PC-3 (cell line): Measurements from ENCODE around the gene SLC13A2. TPM values are rescaled to one million over a fixed set of nuclear protein-coding genes. Genes with fewer than 3 reads are reported as not detected.

ENCODE experiments used
- ATAC-seq: fragments of 200-7000 bp; cut with Tn5 transposase; 2 replicates; pipeline ENCODE4 v1.9.1; 2020; ENCODE audit warnings: mild to moderate bottlenecking, moderate library complexity
- BruUV-seq: library from RNA; stranded (reverse); fragments of 400-500 nt; replicated peaks from 2 replicates; lab custom pipeline; 2021; lab: Mats Ljungman, UMichigan
- CTCF ChIA-PET: fragments of 300-600 bp; sonication (Branson Sonifier 250); formaldehyde crosslinking; loops from one replicate; lab custom pipeline; 2022; ENCODE audit warnings: antibody characterized with exemption; lab: Charles Lee
- POLR2A ChIA-PET: fragments of 300-600 bp; sonication (Branson Sonifier 250); formaldehyde crosslinking; loops from one replicate; lab custom pipeline; 2022; ENCODE audit warnings: antibody characterized with exemption; ENCODE audit not compliant: unreplicated experiment; lab: Charles Lee
- DNase-seq: peaks from one replicate; pipeline ENCODE4 v3.0.0-alpha.2; 2015
- H2AFZ ChIP-seq: fragments of 300-600 bp; sonication (generic); 2 replicates; pipeline ENCODE4 v1.6.0; 2016; ENCODE audit warnings: antibody characterized with exemption, low read length
- H3F3A ChIP-seq: fragments of 300-600 bp; sonication (generic); one replicate; pipeline ENCODE4 v1.6.0; 2017; ENCODE audit warnings: antibody characterized with exemption, low read length, control low read depth, mild to moderate bottlenecking; ENCODE audit not compliant: unreplicated experiment
- H3K27ac ChIP-seq: fragments of 300-600 bp; sonication (generic); 2 replicates; pipeline ENCODE4 v1.5.1; 2016; ENCODE audit warnings: mild to moderate bottlenecking, low read length
- H3K27me3 ChIP-seq: fragments of 300-600 bp; sonication (generic); 2 replicates; pipeline ENCODE4 v1.6.1; 2016; ENCODE audit warnings: low read length, mixed read lengths
- H3K36me3 ChIP-seq: fragments of 300-600 bp; sonication (generic); 2 replicates; pipeline ENCODE4 v1.6.1; 2016; ENCODE audit warnings: low read depth, mixed run types, low read length, mixed read lengths
- H3K4me1 ChIP-seq: fragments of 300-600 bp; sonication (generic); 2 replicates; pipeline ENCODE4 v1.5.1; 2016; ENCODE audit warnings: low read length; ENCODE audit not compliant: insufficient read depth
- H3K4me2 ChIP-seq: fragments of 300-600 bp; sonication (generic); 2 replicates; pipeline ENCODE4 v1.6.0; 2016; ENCODE audit warnings: low read length
- H3K4me3 ChIP-seq: fragments of 300-600 bp; sonication (generic); 2 replicates; pipeline ENCODE4 v1.5.1; 2016; ENCODE audit warnings: mild to moderate bottlenecking, low read length, mixed read lengths
- H3K79me2 ChIP-seq: fragments of 300-600 bp; sonication (generic); 2 replicates; pipeline ENCODE4 v1.6.1; 2017; ENCODE audit warnings: low read length, mixed read lengths
- H3K9ac ChIP-seq: fragments of 300-600 bp; sonication (generic); 2 replicates; pipeline ENCODE4 v1.6.0; 2016; ENCODE audit warnings: mild to moderate bottlenecking, low read length
- H3K9me2 ChIP-seq: fragments of 300-600 bp; sonication (generic); replicated peaks from 2 replicates; pipeline ENCODE4 v1.6.1; 2016; ENCODE audit warnings: mixed run types, low read length, mixed read lengths
- H3K9me3 ChIP-seq: fragments of 300-600 bp; sonication (generic); 2 replicates; pipeline ENCODE4 v1.6.1; 2016; ENCODE audit warnings: low read length, mixed read lengths
- H4K20me1 ChIP-seq: fragments of 300-600 bp; sonication (generic); 2 replicates; pipeline ENCODE4 v1.6.1; 2016; ENCODE audit warnings: low read length, mixed read lengths
- EZH2 ChIP-seq: fragments of 300-600 bp; sonication (generic); IDR thresholded peaks from one replicate; pipeline ENCODE4 v1.6.1; 2017; ENCODE audit warnings: antibody characterized with exemption, mild to moderate bottlenecking, low read length; ENCODE audit not compliant: unreplicated experiment
- EZH2phosphoT487 ChIP-seq: fragments of 300-600 bp; sonication (generic); IDR thresholded peaks from 2 replicates; pipeline ENCODE4 v1.6.1; 2018; ENCODE audit warnings: mild to moderate bottlenecking, antibody characterized with exemption, low read length, borderline replicate concordance
- intact Hi-C: fragments of 100-400 bp; cut with micrococcal nuclease; formaldehyde crosslinking; loops from 2 replicates; pipeline ENCODE4 v1.9.0; 2023
- total RNA-seq: library from RNA; depleted of rRNA; stranded (reverse); fragments of >200 nt; gene quantifications from 2 replicates; pipeline ENCODE4 v1.2.3, GENCODE V29; 2014
- TF ChIP-seq, protein P1 (sequence below): fragments of 300-600 bp; sonication (generic); conservative IDR thresholded peaks from 2 replicates; pipeline ENCODE4 v1.5.1; 2017; ENCODE audit warnings: antibody characterized with exemption, low read depth, mild to moderate bottlenecking, low read length

Gene SLC13A2
- total RNA-seq, 1 experiment from 2014 or later: not detected

- Histone ChIP-seq H3K9me2 (no peaks in the 10 kb centered on the region), H3K36me3 (no peaks in the 10 kb centered on the region), H3K4me2 (no peak overlapping the region), H3K9ac (no peak overlapping the region), H3K9me3 (no peaks in the 10 kb centered on the region), H3K79me2 (no peaks in the 10 kb centered on the region), H3K27me3 (no peaks in the 10 kb centered on the region), H4K20me1 (no peaks in the 10 kb centered on the region), H3K27ac (peak overlapping the region; percentile 12; the same call in 1 of the 2 replicates), H3K4me3 (no peak overlapping the region), H3F3A (no peaks in the 10 kb centered on the region), H3K4me1 (peaks cover 17% of the 10 kb centered on the region), H2AFZ (no peak overlapping the region)
- TF ChIP-seq EZH2: no peak
- TF ChIP-seq, protein P1, sequence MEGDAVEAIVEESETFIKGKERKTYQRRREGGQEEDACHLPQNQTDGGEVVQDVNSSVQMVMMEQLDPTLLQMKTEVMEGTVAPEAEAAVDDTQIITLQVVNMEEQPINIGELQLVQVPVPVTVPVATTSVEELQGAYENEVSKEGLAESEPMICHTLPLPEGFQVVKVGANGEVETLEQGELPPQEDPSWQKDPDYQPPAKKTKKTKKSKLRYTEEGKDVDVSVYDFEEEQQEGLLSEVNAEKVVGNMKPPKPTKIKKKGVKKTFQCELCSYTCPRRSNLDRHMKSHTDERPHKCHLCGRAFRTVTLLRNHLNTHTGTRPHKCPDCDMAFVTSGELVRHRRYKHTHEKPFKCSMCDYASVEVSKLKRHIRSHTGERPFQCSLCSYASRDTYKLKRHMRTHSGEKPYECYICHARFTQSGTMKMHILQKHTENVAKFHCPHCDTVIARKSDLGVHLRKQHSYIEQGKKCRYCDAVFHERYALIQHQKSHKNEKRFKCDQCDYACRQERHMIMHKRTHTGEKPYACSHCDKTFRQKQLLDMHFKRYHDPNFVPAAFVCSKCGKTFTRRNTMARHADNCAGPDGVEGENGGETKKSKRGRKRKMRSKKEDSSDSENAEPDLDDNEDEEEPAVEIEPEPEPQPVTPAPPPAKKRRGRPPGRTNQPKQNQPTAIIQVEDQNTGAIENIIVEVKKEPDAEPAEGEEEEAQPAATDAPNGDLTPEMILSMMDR: no peak
- TF ChIP-seq EZH2phosphoT487: no peak
- intact Hi-C loops: no loop called here
- no peak for DNase-seq
- POLR2A ChIA-PET: no interaction called here
- BruUV-seq: no TSS peak
- CTCF ChIA-PET: no interaction called here
- ATAC-seq: peak; percentile 36
Measured at GRCh38 chr17:28533091-28533807, 59.8 kb downstream of the SLC13A2 start.

DNA sequence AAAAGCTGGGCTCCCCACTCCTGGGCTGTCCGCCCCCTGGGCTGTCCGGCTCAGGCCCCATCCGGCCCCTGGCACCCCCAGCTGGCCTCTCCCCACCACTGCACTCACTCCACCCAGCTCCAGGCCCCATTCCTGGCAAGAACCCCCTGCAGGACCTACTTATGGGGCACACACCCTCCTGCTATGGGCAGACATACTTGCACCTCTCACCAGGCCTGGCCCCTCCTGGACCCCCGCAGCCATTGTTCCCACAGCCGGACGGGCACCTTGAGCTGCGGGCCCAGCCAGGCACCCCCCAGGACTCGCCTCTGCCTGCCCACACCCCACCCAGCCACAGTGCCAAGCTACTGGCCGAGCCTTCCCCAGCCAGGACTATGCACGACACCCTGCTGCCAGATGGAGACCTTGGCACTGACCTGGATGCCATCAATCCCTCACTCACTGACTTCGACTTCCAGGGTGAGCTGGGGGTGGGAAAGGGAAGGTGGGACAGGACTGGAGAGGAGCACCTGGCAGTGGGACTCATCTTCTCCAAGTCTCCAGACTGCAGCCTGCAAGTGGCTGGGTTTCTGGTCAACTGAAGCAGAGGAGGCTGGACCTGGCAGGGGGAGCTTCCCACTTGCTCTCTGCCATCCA lies 61.4 kb downstream of the SLC13A2 start:
- DNase-seq (no peak), ATAC-seq (no peak)
- CTCF ChIA-PET: no interaction called here
- H3K9me2 ChIP-seq: no peaks in the 10 kb centered on the region
- H3K36me3 ChIP-seq: no peaks in the 10 kb centered on the region
- H3K9ac ChIP-seq: no peak overlapping the region
- POLR2A ChIA-PET: no interaction called here
- no peaks in the 10 kb centered on the region for H3F3A ChIP-seq
- H4K20me1 ChIP-seq: no peaks in the 10 kb centered on the region
- no TSS peak for BruUV-seq
- no peak overlapping the region for H3K4me3 ChIP-seq
- no peak overlapping the region for H3K27ac ChIP-seq
- H3K9me3 ChIP-seq: no peaks in the 10 kb centered on the region
- peaks cover 13% of the 10 kb centered on the region; the same call in 1 of the 2 replicates for H3K4me1 ChIP-seq
- intact Hi-C loops: no loop called here
- TF ChIP-seq EZH2 (no peak), EZH2phosphoT487 (no peak)
- TF ChIP-seq, protein P1: no peak
- H2AFZ ChIP-seq: no peak overlapping the region
- no peaks in the 10 kb centered on the region for H3K79me2 ChIP-seq
- no peak overlapping the region for H3K4me2 ChIP-seq
- H3K27me3 ChIP-seq: no peaks in the 10 kb centered on the region
